ENCODE measurements around the gene GNB1. TPM values are rescaled to one million over a fixed set of nuclear protein-coding genes. Genes with fewer than 3 reads are reported as not detected.
"Not testable (repeated sequence)": the region's sequence is repeated elsewhere in the genome, so short reads cannot be mapped to it uniquely, and the experiment has no call there.

The GNB1 gene
- total and polyA plus RNA-seq, 12 donors = 79.6 to 482 (median 163) TPM

DNA sequence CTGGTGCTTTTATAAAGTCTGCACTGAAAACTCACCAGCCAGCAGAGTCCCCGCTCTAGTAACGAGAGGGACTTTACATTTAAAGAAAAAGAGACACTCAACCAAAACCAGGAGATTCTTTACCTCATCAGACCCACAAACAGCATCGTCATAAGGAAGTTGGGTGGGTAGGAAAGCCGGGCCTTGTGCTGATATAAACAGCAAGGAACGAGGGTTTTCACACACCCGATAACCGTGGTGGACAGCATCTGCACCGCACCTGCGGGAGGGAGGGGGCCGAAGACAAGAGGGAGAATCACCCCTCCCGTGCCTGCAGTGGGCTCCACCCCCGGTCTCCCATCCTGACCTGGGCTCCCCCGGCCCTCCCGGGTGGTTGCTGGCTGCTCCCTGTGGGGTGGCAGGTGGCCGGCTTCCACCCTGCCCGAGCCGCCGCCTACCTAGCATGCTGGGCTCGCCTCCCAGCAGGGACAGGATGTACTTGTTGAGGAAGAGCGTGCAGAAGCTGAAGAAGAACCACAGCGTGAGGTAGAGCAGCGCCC, 152.0 kb downstream of the GNB1 start:
- peak in 1 of 7 donors; percentile 37 for DNase-seq
- H3K9me3 ChIP-seq (replicated peaks in 1 of 3); H3K4me3 ChIP-seq; H3K27me3 ChIP-seq; intact Hi-C loops (cut with DNase I); H3K36me3 ChIP-seq (replicated peaks in 1 of 2); H3K4me1 ChIP-seq (replicated peaks in 1 of 2); H3K27ac ChIP-seq: not testable (repeated sequence)
- WGBS, 4 donors = 78 to 88% methylated on average over 11 to 12 of the region's 22 CpGs; no CpG with 5 or more reads in 2 of the 4 donors

DNA sequence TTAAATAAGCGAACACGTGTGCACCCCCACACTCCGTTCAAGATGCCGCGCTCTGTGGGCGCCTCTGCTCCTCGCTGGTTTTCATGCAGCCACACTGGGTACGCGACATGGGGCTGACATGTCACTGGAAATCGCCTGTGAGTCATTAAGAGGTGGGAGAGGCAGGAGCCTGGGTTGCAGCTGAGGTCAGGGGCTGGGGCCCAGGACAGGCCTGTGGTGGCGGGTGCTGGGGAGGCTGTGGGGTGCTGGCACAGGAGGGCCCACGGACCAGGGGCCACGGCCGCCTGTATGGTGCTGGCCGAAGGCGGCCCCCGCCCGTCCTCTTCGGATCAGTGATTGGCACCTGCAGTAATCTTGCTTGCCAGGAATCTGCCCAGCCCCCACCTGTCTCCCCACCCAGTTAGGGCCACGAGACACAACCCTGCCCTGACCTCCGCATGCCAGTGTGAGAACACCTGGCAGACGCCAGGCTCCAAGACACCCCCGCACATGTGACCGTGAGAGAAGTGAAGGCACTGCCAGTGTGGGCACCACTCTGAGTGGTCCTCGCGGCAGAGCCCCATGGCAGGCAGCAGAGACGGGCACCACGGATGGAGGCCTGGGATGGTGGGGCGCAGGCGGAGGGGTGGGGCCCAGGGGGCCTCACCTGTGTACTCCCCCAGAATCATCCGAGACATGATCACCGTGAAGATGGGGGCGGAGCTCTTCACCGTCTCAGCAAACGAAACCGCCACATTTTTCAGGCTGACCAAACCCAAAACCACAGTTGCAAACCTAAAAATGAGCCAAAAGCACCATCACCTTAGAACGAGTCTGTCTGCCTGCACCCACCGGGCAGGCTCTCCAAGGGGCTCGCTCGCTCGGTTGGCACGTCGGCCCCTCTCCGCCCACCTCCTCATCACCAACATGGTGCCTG, 153.0 kb downstream of the GNB1 start:
- H3K4me3 ChIP-seq; H3K27ac ChIP-seq; H3K27me3 ChIP-seq; H3K4me1 ChIP-seq (replicated peaks in 1 of 2); H3K9me3 ChIP-seq (replicated peaks in 1 of 3); intact Hi-C loops (cut with DNase I): not testable (repeated sequence)
- 94 to 98% (median 95%) methylated on average over 13 to 32 of the region's 44 CpGs for WGBS, 4 donors
- peak in 3 of 7 donors; percentile 19 to 49 (median 30) for DNase-seq
- peaks cover 0 to 15% of the 10 kb centered on the region in 2 donors for H3K36me3 ChIP-seq (replicated peaks in 1 of 2)

Other genes with a start within 250 kb of the GNB1 start
- 10 to 100 TPM in 8 of 9 donors, 1 to 10 TPM in 1; 8.8 to 23.6 (median 16.7) TPM for gene CDK11B, start 232.1 kb downstream of the GNB1 start, total RNA-seq
- 10 to 100 TPM; 26.5 to 65.4 (median 43.6) TPM for gene CDK11B, start 232.1 kb downstream of the GNB1 start, polyA plus RNA-seq
- gene SLC35E2B, start 198.3 kb downstream of the GNB1 start, total RNA-seq = 10 to 100 TPM; 20.6 to 89.5 (median 50.6) TPM
- gene SLC35E2B, start 198.3 kb downstream of the GNB1 start, polyA plus RNA-seq = 10 to 100 TPM; 11.2 to 50.8 (median 37.4) TPM
- gene CDK11A, start 166.7 kb downstream of the GNB1 start, total RNA-seq = 10 to 100 TPM in 7 of 9 donors, 1 to 10 TPM in 2; 2.1 to 44.2 (median 18.7) TPM
- 100 to 1,000 TPM in 1 of 3 donors, 10 to 100 TPM in 2; 15.8 to 302 (median 95.8) TPM for gene CDK11A, start 166.7 kb downstream of the GNB1 start, polyA plus RNA-seq
- 100 to 1,000 TPM in 8 of 9 donors, 10 to 100 TPM in 1; 66.2 to 195 (median 170) TPM for gene NADK, start 112.6 kb downstream of the GNB1 start, total RNA-seq
- gene NADK, start 112.6 kb downstream of the GNB1 start, polyA plus RNA-seq = 100 to 1,000 TPM in 2 of 3 donors, 10 to 100 TPM in 1; 73.0 to 150 (median 102) TPM
- under 1 TPM in 4 of 9 donors, not detected in 5; 0.17 to 0.61 (median 0.35) TPM for gene CALML6, start 24.2 kb upstream of the GNB1 start, total RNA-seq
- gene CALML6, start 24.2 kb upstream of the GNB1 start, polyA plus RNA-seq = 1 to 10 TPM in 2 of 3 donors, not detected in 1; 3.2 to 4.7 TPM
- gene TMEM52, start 28.2 kb upstream of the GNB1 start, total RNA-seq = 10 to 100 TPM in 8 of 9 donors, 1 to 10 TPM in 1; 7.0 to 95.4 (median 58.8) TPM
- gene TMEM52, start 28.2 kb upstream of the GNB1 start, polyA plus RNA-seq = 10 to 100 TPM; 20.9 to 94.0 (median 64.7) TPM
- gene CFAP74, start 112.7 kb upstream of the GNB1 start, total RNA-seq = 1 to 10 TPM in 7 of 9 donors, under 1 TPM in 1, not detected in 1; 0.11 to 7.6 (median 2.7) TPM
- gene CFAP74, start 112.7 kb upstream of the GNB1 start, polyA plus RNA-seq = 1 to 10 TPM in 2 of 3 donors, under 1 TPM in 1; 0.88 to 6.0 (median 4.0) TPM
- gene GABRD, start 128.3 kb upstream of the GNB1 start, total RNA-seq = 1 to 10 TPM in 7 of 9 donors, under 1 TPM in 1, not detected in 1; 0.72 to 4.4 (median 2.7) TPM
- 1 to 10 TPM in 2 of 3 donors, under 1 TPM in 1; 0.75 to 6.6 (median 5.2) TPM for gene GABRD, start 128.3 kb upstream of the GNB1 start, polyA plus RNA-seq
- 10 to 100 TPM in 8 of 9 donors, 1 to 10 TPM in 1; 8.2 to 39.2 (median 23.9) TPM for gene PRKCZ, start 159.3 kb upstream of the GNB1 start, total RNA-seq
- gene PRKCZ, start 159.3 kb upstream of the GNB1 start, polyA plus RNA-seq = 10 to 100 TPM; 16.3 to 50.5 (median 34.5) TPM

Measured in adrenal gland (tissue), 12 donors.